ENCODE results near the gene NHSL2. TPM values are rescaled to one million over a fixed set of nuclear protein-coding genes. Genes with fewer than 3 reads are reported as not detected.

NHSL2 gene
- total RNA-seq, 2 experiments from 2014 or later = 0.97 TPM

GRCh38 chrX:71996136-71996535, 85.5 kb downstream of the NHSL2 start:
- intact Hi-C loops (cut with micrococcal nuclease) = no loop called here
- H3K27ac Mint-ChIP-seq = no peak overlapping the region
- no peak overlapping the region for H3K4me3 Mint-ChIP-seq
- DNase-seq = no peak
- POLR2A ChIA-PET = no interaction called here
- H3K9me3 Mint-ChIP-seq = no peaks in the 10 kb centered on the region
- peaks cover 10% of the 10 kb centered on the region for H3K4me1 Mint-ChIP-seq (ENCODE audit: low read depth)
- no peaks in the 10 kb centered on the region for H3K27me3 Mint-ChIP-seq
- no peaks in the 10 kb centered on the region for H3K36me3 Mint-ChIP-seq
- CTCF ChIA-PET = no interaction called here

GRCh38 chrX:71996826-71997225, 86.2 kb downstream of the NHSL2 start:
- Mint-ChIP-seq H3K4me3 (no peak overlapping the region), H3K27ac (no peak overlapping the region), H3K36me3 (no peaks in the 10 kb centered on the region), H3K4me1 (ENCODE audit: low read depth) (peaks cover 10% of the 10 kb centered on the region), H3K27me3 (no peaks in the 10 kb centered on the region), H3K9me3 (no peaks in the 10 kb centered on the region)
- DNase-seq = no peak
- intact Hi-C loops (cut with micrococcal nuclease) = no loop called here
- POLR2A ChIA-PET = no interaction called here
- CTCF ChIA-PET = interaction anchor here (0.9 to 3.5 kb wide), 3 partner anchors 21 to 132 kb away, joined by 3 to 60 read pairs (median 10); partner anchors contain the start of gene RTL5

GRCh38 chrX:71997320-71997719, 86.7 kb downstream of the NHSL2 start:
- no peak for DNase-seq
- Mint-ChIP-seq H3K27me3 (no peaks in the 10 kb centered on the region), H3K4me3 (no peak overlapping the region), H3K27ac (no peak overlapping the region), H3K4me1 (ENCODE audit: low read depth) (peaks cover 5% of the 10 kb centered on the region), H3K36me3 (no peaks in the 10 kb centered on the region), H3K9me3 (no peaks in the 10 kb centered on the region)
- intact Hi-C loops (cut with micrococcal nuclease) = no loop called here
- ChIA-PET CTCF (interaction anchor here (0.6 to 3.5 kb wide), 4 partner anchors 21 to 200 kb away, joined by 3 to 60 read pairs (median 6); partner anchors contain the start of gene RTL5), POLR2A (no interaction called here)

- ChIA-PET POLR2A (no interaction called here), CTCF (interaction anchor here (1.0 to 3.5 kb wide), 5 partner anchors 13 to 130 kb away, joined by 3 to 60 read pairs (median 4); partner anchors contain the start of gene RTL5)
- no peaks in the 10 kb centered on the region for H3K27me3 Mint-ChIP-seq
- no peaks in the 10 kb centered on the region for H3K9me3 Mint-ChIP-seq
- peak; percentile 29 for DNase-seq
- H3K4me3 Mint-ChIP-seq = no peak overlapping the region
- H3K27ac Mint-ChIP-seq = no peak overlapping the region
- no peaks in the 10 kb centered on the region for H3K36me3 Mint-ChIP-seq
- H3K4me1 Mint-ChIP-seq (ENCODE audit: low read depth) = no peaks in the 10 kb centered on the region
- intact Hi-C loops (cut with micrococcal nuclease) = loop anchor here (1.0 kb wide), 1 partner anchor 127 kb away; no protein-coding TSS in a partner anchor
These were observed 88.3 kb downstream of the NHSL2 start for GRCh38 chrX:71998836-71999509.

- no peak overlapping the region for H3K27ac Mint-ChIP-seq
- intact Hi-C loops (cut with micrococcal nuclease) = loop anchor here (1.0 kb wide), 1 partner anchor 127 kb away; no protein-coding TSS in a partner anchor
- H3K4me1 Mint-ChIP-seq (ENCODE audit: low read depth) = no peaks in the 10 kb centered on the region
- DNase-seq = no peak
- H3K4me3 Mint-ChIP-seq = no peak overlapping the region
- H3K9me3 Mint-ChIP-seq = no peaks in the 10 kb centered on the region
- no peaks in the 10 kb centered on the region for H3K27me3 Mint-ChIP-seq
- POLR2A ChIA-PET = no interaction called here
- CTCF ChIA-PET = interaction anchor here (1.0 to 3.5 kb wide), 3 partner anchors 23 to 129 kb away, joined by 3 to 60 read pairs (median 4); partner anchors contain the start of gene RTL5
- no peaks in the 10 kb centered on the region for H3K36me3 Mint-ChIP-seq
These were observed 88.9 kb downstream of the NHSL2 start for GRCh38 chrX:71999535-71999934.

- no peak for DNase-seq
- Mint-ChIP-seq H3K27me3 (no peaks in the 10 kb centered on the region), H3K4me1 (ENCODE audit: low read depth) (no peaks in the 10 kb centered on the region), H3K9me3 (no peaks in the 10 kb centered on the region), H3K27ac (no peak overlapping the region), H3K36me3 (no peaks in the 10 kb centered on the region), H3K4me3 (no peak overlapping the region)
- intact Hi-C loops (cut with micrococcal nuclease) = no loop called here
- POLR2A ChIA-PET = no interaction called here
- CTCF ChIA-PET = interaction anchor here (1.2 kb wide), 1 partner anchor 19 kb away, joined by 3 read pairs; no protein-coding TSS in a partner anchor
These were observed 90.8 kb downstream of the NHSL2 start for GRCh38 chrX:72001471-72001870.

GRCh38 chrX:72001906-72002305, 91.3 kb downstream of the NHSL2 start:
- Mint-ChIP-seq H3K4me3 (no peak overlapping the region), H3K27ac (no peak overlapping the region), H3K9me3 (no peaks in the 10 kb centered on the region), H3K36me3 (no peaks in the 10 kb centered on the region), H3K4me1 (ENCODE audit: low read depth) (no peaks in the 10 kb centered on the region), H3K27me3 (peaks cover 2% of the 10 kb centered on the region)
- intact Hi-C loops (cut with micrococcal nuclease) = no loop called here
- no peak for DNase-seq
- POLR2A ChIA-PET = no interaction called here
- CTCF ChIA-PET = interaction anchor here (1.1 to 1.2 kb wide), 2 partner anchors 19 to 124 kb away, joined by 3 to 6 read pairs; no protein-coding TSS in a partner anchor

- intact Hi-C loops (cut with micrococcal nuclease) = no loop called here
- CTCF ChIA-PET = interaction anchor here (1.1 kb wide), 1 partner anchor 123 kb away, joined by 6 read pairs; no protein-coding TSS in a partner anchor
- H3K27me3 Mint-ChIP-seq = peaks cover 3% of the 10 kb centered on the region
- no peaks in the 10 kb centered on the region for H3K4me1 Mint-ChIP-seq (ENCODE audit: low read depth)
- H3K9me3 Mint-ChIP-seq = no peaks in the 10 kb centered on the region
- H3K36me3 Mint-ChIP-seq = no peaks in the 10 kb centered on the region
- no peak overlapping the region for H3K27ac Mint-ChIP-seq
- no peak for DNase-seq
- POLR2A ChIA-PET = no interaction called here
- no peak overlapping the region for H3K4me3 Mint-ChIP-seq
These were observed 92.2 kb downstream of the NHSL2 start for GRCh38 chrX:72002875-72003274.

GRCh38 chrX:72003811-72004750, 93.4 kb downstream of the NHSL2 start:
- H3K27ac Mint-ChIP-seq = no peak overlapping the region

GRCh38 chrX:72005046-72005445, 94.4 kb downstream of the NHSL2 start:
- intact Hi-C loops (cut with micrococcal nuclease) = no loop called here

More at GRCh38 chrX:72003811-72004750, 93.4 kb downstream of the NHSL2 start:
- no peaks in the 10 kb centered on the region for H3K4me1 Mint-ChIP-seq (ENCODE audit: low read depth)
- peaks cover 3% of the 10 kb centered on the region for H3K27me3 Mint-ChIP-seq
- POLR2A ChIA-PET = no interaction called here
- DNase-seq = no peak
- CTCF ChIA-PET = interaction anchor here (0.7 to 1.6 kb wide), 2 partner anchors 14 to 195 kb away, joined by 4 to 5 read pairs; no protein-coding TSS in a partner anchor
- intact Hi-C loops (cut with micrococcal nuclease) = no loop called here
- no peak overlapping the region for H3K4me3 Mint-ChIP-seq
- no peaks in the 10 kb centered on the region for H3K9me3 Mint-ChIP-seq
- no peaks in the 10 kb centered on the region for H3K36me3 Mint-ChIP-seq

GRCh38 chrX:72006461-72006860, 95.8 kb downstream of the NHSL2 start:
- ChIA-PET POLR2A (no interaction called here), CTCF (no interaction called here)
- no peak for DNase-seq
- H3K4me3 Mint-ChIP-seq = no peak overlapping the region
- no peak overlapping the region for H3K27ac Mint-ChIP-seq
- no peaks in the 10 kb centered on the region for H3K4me1 Mint-ChIP-seq (ENCODE audit: low read depth)
- intact Hi-C loops (cut with micrococcal nuclease) = no loop called here
- H3K27me3 Mint-ChIP-seq = peaks cover 4% of the 10 kb centered on the region
- no peaks in the 10 kb centered on the region for H3K9me3 Mint-ChIP-seq
- no peaks in the 10 kb centered on the region for H3K36me3 Mint-ChIP-seq

More at GRCh38 chrX:72005046-72005445, 94.4 kb downstream of the NHSL2 start:
- Mint-ChIP-seq H3K36me3 (no peaks in the 10 kb centered on the region), H3K9me3 (no peaks in the 10 kb centered on the region), H3K4me1 (ENCODE audit: low read depth) (no peaks in the 10 kb centered on the region), H3K4me3 (no peak overlapping the region), H3K27ac (no peak overlapping the region), H3K27me3 (peaks cover 4% of the 10 kb centered on the region)
- DNase-seq = no peak
- ChIA-PET CTCF (interaction anchor here (0.7 to 1.6 kb wide), 2 partner anchors 13 to 194 kb away, joined by 4 to 5 read pairs; no protein-coding TSS in a partner anchor), POLR2A (no interaction called here)

- Mint-ChIP-seq H3K9me3 (no peaks in the 10 kb centered on the region), H3K27me3 (peaks cover 4% of the 10 kb centered on the region), H3K36me3 (no peaks in the 10 kb centered on the region), H3K4me3 (no peak overlapping the region), H3K27ac (no peak overlapping the region), H3K4me1 (ENCODE audit: low read depth) (no peaks in the 10 kb centered on the region)
- ChIA-PET CTCF (interaction anchor here (1.1 kb wide), 1 partner anchor 10 kb away, joined by 3 read pairs; no protein-coding TSS in a partner anchor), POLR2A (no interaction called here)
- intact Hi-C loops (cut with micrococcal nuclease) = no loop called here
- no peak for DNase-seq
These were observed 99.1 kb downstream of the NHSL2 start for GRCh38 chrX:72009731-72010130.
